ENCODE results near the gene SCPEP1. TPM values are rescaled to one million over a fixed set of nuclear protein-coding genes. Genes with fewer than 3 reads are reported as not detected.

The SCPEP1 gene
- total and polyA plus RNA-seq, 2 of the 13 experiments (the other 11 are each of a cell fraction or from before 2014, with no cell fraction given): 24.3 to 27.3 TPM

GRCh38 chr17:56960596-56961538 is 17.1 kb upstream of the SCPEP1 start, which contains the start of gene COIL (continued):
- peak; percentile 87 for TF ChIP-seq ZNF230 (CRISPR knock-in tag; IDR thresholded peaks at IDR 0.05)
- TF ChIP-seq TRAFD1 (CRISPR knock-in tag; IDR thresholded peaks at IDR 0.05; ENCODE audit: borderline replicate concordance): no peak
- TF ChIP-seq SMAD9 (CRISPR knock-in tag; IDR thresholded peaks at IDR 0.05): peak; percentile 88; the same call in 1 of the 2 replicates
- TF ChIP-seq HOXA9 (CRISPR knock-in tag; IDR thresholded peaks at IDR 0.05; ENCODE audit: borderline replicate concordance): 0 out of 2 replicates have a peak, but pooled peaks have one; percentile 56
- TF ChIP-seq ZNF264 (CRISPR knock-in tag; IDR thresholded peaks at IDR 0.05): peak; percentile 78; the same call in 1 of the 2 replicates
- no peak for TF ChIP-seq DBP (CRISPR knock-in tag; IDR thresholded peaks at IDR 0.05; ENCODE audit: not compliant biosample characterization)
- peak; percentile 78 for TF ChIP-seq ETV6 (CRISPR knock-in tag; conservative IDR thresholded peaks at IDR 0.05)
- TF ChIP-seq ZNF704 (CRISPR knock-in tag; IDR thresholded peaks at IDR 0.05; ENCODE audit: borderline replicate concordance): peak; percentile 78; the same call in 1 of the 2 replicates
- TF ChIP-seq HNF1A (IDR thresholded peaks at IDR 0.05; ENCODE audit: low read depth): peak; percentile 27; the same call in 1 of the 2 replicates
- TF ChIP-seq HNF1A (CRISPR knock-in tag; IDR thresholded peaks at IDR 0.05; ENCODE audit: borderline replicate concordance): peak; percentile 75; the same call in 1 of the 2 replicates
- TF ChIP-seq SETDB1 (CRISPR knock-in tag; IDR thresholded peaks at IDR 0.05; ENCODE audit: borderline replicate concordance): no peak
- TF ChIP-seq NFIB (CRISPR knock-in tag; IDR thresholded peaks at IDR 0.05; ENCODE audit: borderline replicate concordance): no peak
- no peak for TF ChIP-seq SNRNP70 (IDR thresholded peaks at IDR 0.05; ENCODE audit: low read depth, low read length)
- TF ChIP-seq ZNF615 (CRISPR knock-in tag; IDR thresholded peaks at IDR 0.05; ENCODE audit: borderline replicate concordance): peak; percentile 76; the same call in 1 of the 2 replicates
- TF ChIP-seq TCF7 (IDR thresholded peaks at IDR 0.05; ENCODE audit: low read depth): no peak
- no peak for TF ChIP-seq ZNF335 (CRISPR knock-in tag; IDR thresholded peaks at IDR 0.05)
- TF ChIP-seq MXD1 (CRISPR knock-in tag; IDR thresholded peaks at IDR 0.05): peak; percentile 76
- peak; percentile 86 for TF ChIP-seq KLF11 (CRISPR knock-in tag; IDR thresholded peaks at IDR 0.05)
- TF ChIP-seq ARNT2 (CRISPR knock-in tag; IDR thresholded peaks at IDR 0.05; ENCODE audit: low read depth): peak; percentile 86
- TF ChIP-seq ZNF557 (CRISPR knock-in tag; IDR thresholded peaks at IDR 0.05): peak; percentile 37; the same call in 1 of the 2 replicates
